SU-DHL-6 (cell line): ENCODE results near the gene SPOCK1.

Source experiments
- H2AFZ ChIP-seq: fragments of 200-600 bp; sonication (generic); 2 replicates; pipeline ENCODE4 v1.6.1; 2014; ENCODE audit warnings: low read depth, mild to moderate bottlenecking, moderate library complexity, mixed read lengths, antibody characterized with exemption, low read length; ENCODE audit not compliant: severe bottlenecking
- H3F3A ChIP-seq: fragments of 200-600 bp; shearing (Covaris generic); 2 replicates; pipeline ENCODE4 v1.6.0; 2016; ENCODE audit warnings: antibody characterized with exemption, mild to moderate bottlenecking; ENCODE audit not compliant: insufficient read depth
- H3K27ac ChIP-seq: fragments of 200-600 bp; sonication (generic); 2 replicates; pipeline ENCODE4 v1.5.1; 2016; ENCODE audit warnings: low read depth, mild to moderate bottlenecking, low read length, moderate library complexity, mixed read lengths
- H3K27me3 ChIP-seq: fragments of 200-600 bp; sonication (generic), shearing (Covaris generic); 2 replicates; pipeline ENCODE4 v1.6.0; 2014; ENCODE audit warnings: mild to moderate bottlenecking, low read length
- H3K36me3 ChIP-seq: fragments of 200-600 bp; sonication (generic); 2 replicates; pipeline ENCODE4 v1.6.1; 2014; ENCODE audit warnings: mild to moderate bottlenecking, low read length, mixed read lengths
- H3K4me2 ChIP-seq: fragments of 300-600, 200-600 bp; shearing (Covaris generic), sonication (generic); 2 replicates; pipeline ENCODE4 v1.6.0; 2014; ENCODE audit warnings: low read length, low read depth, mild to moderate bottlenecking; ENCODE audit not compliant: poor library complexity, severe bottlenecking
- H3K4me3 ChIP-seq: fragments of 200-600 bp; sonication (generic); 2 replicates; pipeline ENCODE4 v1.5.1; 2014; ENCODE audit warnings: antibody characterized with exemption, low read length, mild to moderate bottlenecking, mixed read lengths; ENCODE audit not compliant: insufficient read depth, poor library complexity, severe bottlenecking
- H3K79me2 ChIP-seq: fragments of 200-600 bp; sonication (generic); 2 replicates; pipeline ENCODE4 v1.6.1; 2014; ENCODE audit warnings: mild to moderate bottlenecking, low read length, moderate library complexity; ENCODE audit not compliant: insufficient read depth
- H3K9ac ChIP-seq: fragments of 200-600 bp; sonication (generic); 2 replicates; pipeline ENCODE4 v1.7.0; 2014; ENCODE audit warnings: mild to moderate bottlenecking, low read length
- H3K9me2 ChIP-seq: fragments of 200-600 bp; sonication (generic); replicated peaks from 2 replicates; pipeline ENCODE4 v1.6.1; 2014; ENCODE audit warnings: low read length; ENCODE audit not compliant: insufficient read depth
- H3K9me3 ChIP-seq: fragments of 200-600 bp; sonication (generic); 2 replicates; pipeline ENCODE4 v1.6.1; 2014; ENCODE audit warnings: low read length, mixed read lengths; ENCODE audit not compliant: insufficient read depth
- H4K20me1 ChIP-seq: fragments of 200-600 bp; sonication (generic); 2 replicates; pipeline ENCODE4 v1.6.1; 2014; ENCODE audit warnings: low read depth, mild to moderate bottlenecking, antibody characterized with exemption, low read length, moderate library complexity, mixed read lengths
- CTCF ChIP-seq: fragments of 200-600 bp; sonication (generic); IDR thresholded peaks from one replicate; pipeline ENCODE4 v1.5.1; 2017; ENCODE audit warnings: antibody characterized with exemption, mild to moderate bottlenecking, low read length, moderate library complexity; ENCODE audit not compliant: insufficient read depth, poor library complexity, severe bottlenecking
- EZH2phosphoT487 ChIP-seq: fragments of 200-600 bp; sonication (generic), shearing (Covaris generic); conservative IDR thresholded peaks from 2 replicates; pipeline ENCODE4 v1.6.1; 2018; ENCODE audit warnings: mild to moderate bottlenecking, antibody characterized with exemption, low read length, moderate library complexity, mixed read lengths

SPOCK1 gene

DNA sequence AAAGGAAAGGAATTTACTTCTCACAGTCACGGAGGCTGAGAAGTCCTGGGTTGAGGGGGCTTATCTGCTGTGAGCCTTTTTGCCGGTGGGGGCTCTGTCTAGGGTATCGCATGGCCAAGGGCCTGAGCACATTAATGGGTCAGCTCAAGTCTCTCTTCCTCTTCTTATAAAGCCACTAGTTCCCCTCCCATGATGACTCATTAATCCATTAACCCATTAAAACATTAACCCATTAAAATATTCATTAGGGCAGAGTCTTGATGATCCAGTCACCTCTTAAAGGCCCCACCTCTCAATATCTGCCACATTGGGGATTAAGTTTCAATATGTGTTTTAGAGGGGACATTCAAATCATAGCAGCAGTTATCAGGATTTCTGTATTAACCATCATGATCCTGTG is 406.3 kb downstream of the SPOCK1 start:
- H3K4me3 ChIP-seq = no peak overlapping the region
- H4K20me1 ChIP-seq = no peaks in the 10 kb centered on the region
- H3K79me2 ChIP-seq = no peaks in the 10 kb centered on the region
- no peaks in the 10 kb centered on the region for H3K27me3 ChIP-seq
- H3F3A ChIP-seq = no peaks in the 10 kb centered on the region
- no peak overlapping the region for H3K27ac ChIP-seq
- no peak overlapping the region for H3K4me2 ChIP-seq
- no peaks in the 10 kb centered on the region for H3K36me3 ChIP-seq
- TF ChIP-seq CTCF = no peak
- no peak overlapping the region for H3K9ac ChIP-seq
- no peaks in the 10 kb centered on the region for H3K9me2 ChIP-seq
- H2AFZ ChIP-seq = no peak overlapping the region
- no peaks in the 10 kb centered on the region for H3K9me3 ChIP-seq

DNA sequence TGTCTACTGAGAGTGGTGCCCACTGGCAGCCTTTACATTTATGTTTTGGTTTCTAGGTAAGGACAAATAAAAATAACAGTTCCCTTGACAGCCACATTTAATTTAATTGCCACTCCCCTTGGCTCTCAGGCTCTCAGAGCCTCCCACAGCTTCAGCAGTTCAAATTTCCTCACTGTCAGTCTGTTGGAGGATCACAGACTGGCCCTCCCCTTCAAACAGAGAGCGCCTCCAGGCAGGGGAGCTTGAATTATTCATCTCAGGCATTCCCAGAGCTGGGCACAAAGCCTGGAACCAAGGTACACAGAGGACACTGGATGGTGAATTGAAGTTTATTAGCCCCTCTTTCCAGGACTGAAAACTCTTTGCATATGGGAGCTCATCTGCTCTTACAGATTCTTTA is 407.7 kb downstream of the SPOCK1 start:
- TF ChIP-seq CTCF (no peak), EZH2phosphoT487 (no peak)

GRCh38 chr5:137090721-137091120 is 408.4 kb downstream of the SPOCK1 start:
- Histone ChIP-seq H3K9ac (no peak overlapping the region), H4K20me1 (no peaks in the 10 kb centered on the region), H3K36me3 (no peaks in the 10 kb centered on the region), H3K4me2 (no peak overlapping the region), H3K9me2 (no peaks in the 10 kb centered on the region), H3K27ac (no peak overlapping the region), H2AFZ (no peak overlapping the region), H3F3A (no peaks in the 10 kb centered on the region), H3K79me2 (no peaks in the 10 kb centered on the region), H3K9me3 (no peaks in the 10 kb centered on the region), H3K27me3 (no peaks in the 10 kb centered on the region), H3K4me3 (no peak overlapping the region)
- TF ChIP-seq CTCF = no peak
- no peak for TF ChIP-seq EZH2phosphoT487

More for the DNA sequence above, 407.7 kb downstream of the SPOCK1 start:
- no peak overlapping the region for H2AFZ ChIP-seq
- no peak overlapping the region for H3K27ac ChIP-seq
- H3K36me3 ChIP-seq = no peaks in the 10 kb centered on the region
- H3K4me3 ChIP-seq = no peak overlapping the region
- no peaks in the 10 kb centered on the region for H3K27me3 ChIP-seq
- H3K79me2 ChIP-seq = no peaks in the 10 kb centered on the region
- no peaks in the 10 kb centered on the region for H3K9me2 ChIP-seq
- no peak overlapping the region for H3K4me2 ChIP-seq
- H3K9me3 ChIP-seq = no peaks in the 10 kb centered on the region
- H4K20me1 ChIP-seq = no peaks in the 10 kb centered on the region
- H3F3A ChIP-seq = no peaks in the 10 kb centered on the region
- no peak overlapping the region for H3K9ac ChIP-seq

DNA sequence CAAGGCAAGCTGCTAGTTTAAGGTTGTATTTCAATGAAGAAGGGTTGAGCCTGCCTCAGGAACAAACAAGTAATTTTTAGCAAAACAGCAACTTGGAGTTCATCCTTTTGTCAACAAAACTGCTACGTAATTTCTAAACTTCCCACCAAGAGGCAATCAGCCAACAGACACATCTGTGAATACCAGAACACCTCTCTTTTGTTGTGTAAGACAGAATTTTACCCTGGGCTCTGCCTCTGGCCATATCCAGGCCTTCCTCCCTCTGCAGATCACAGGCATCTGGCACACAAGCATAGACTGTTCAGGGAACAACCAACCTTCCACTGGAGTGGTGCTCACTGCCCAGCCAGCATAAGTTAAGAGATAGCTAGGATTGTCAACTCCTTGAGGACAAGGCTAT is 409.0 kb downstream of the SPOCK1 start:
- no peak overlapping the region for H3K4me2 ChIP-seq
- no peak overlapping the region for H2AFZ ChIP-seq
- no peak overlapping the region for H3K27ac ChIP-seq
- no peaks in the 10 kb centered on the region for H3K27me3 ChIP-seq
- H3K9me3 ChIP-seq = no peaks in the 10 kb centered on the region
- no peaks in the 10 kb centered on the region for H3K9me2 ChIP-seq
- H3K4me3 ChIP-seq = no peak overlapping the region
- no peaks in the 10 kb centered on the region for H4K20me1 ChIP-seq
- H3K9ac ChIP-seq = no peak overlapping the region
- TF ChIP-seq EZH2phosphoT487 (no peak), CTCF (no peak)
- H3K79me2 ChIP-seq = no peaks in the 10 kb centered on the region
- H3K36me3 ChIP-seq = no peaks in the 10 kb centered on the region
- H3F3A ChIP-seq = no peaks in the 10 kb centered on the region
